ENCODE data around the gene RETN. TPM values are rescaled to one million over a fixed set of nuclear protein-coding genes. Genes with fewer than 3 reads are reported as not detected.

Gene RETN
- total RNA-seq, 1 donor from 2014 or later, result 0.99 TPM

GRCh38 chr19:7648265-7649014, 20.4 kb upstream of the RETN start:
- TF ChIP-seq, protein P1, sequence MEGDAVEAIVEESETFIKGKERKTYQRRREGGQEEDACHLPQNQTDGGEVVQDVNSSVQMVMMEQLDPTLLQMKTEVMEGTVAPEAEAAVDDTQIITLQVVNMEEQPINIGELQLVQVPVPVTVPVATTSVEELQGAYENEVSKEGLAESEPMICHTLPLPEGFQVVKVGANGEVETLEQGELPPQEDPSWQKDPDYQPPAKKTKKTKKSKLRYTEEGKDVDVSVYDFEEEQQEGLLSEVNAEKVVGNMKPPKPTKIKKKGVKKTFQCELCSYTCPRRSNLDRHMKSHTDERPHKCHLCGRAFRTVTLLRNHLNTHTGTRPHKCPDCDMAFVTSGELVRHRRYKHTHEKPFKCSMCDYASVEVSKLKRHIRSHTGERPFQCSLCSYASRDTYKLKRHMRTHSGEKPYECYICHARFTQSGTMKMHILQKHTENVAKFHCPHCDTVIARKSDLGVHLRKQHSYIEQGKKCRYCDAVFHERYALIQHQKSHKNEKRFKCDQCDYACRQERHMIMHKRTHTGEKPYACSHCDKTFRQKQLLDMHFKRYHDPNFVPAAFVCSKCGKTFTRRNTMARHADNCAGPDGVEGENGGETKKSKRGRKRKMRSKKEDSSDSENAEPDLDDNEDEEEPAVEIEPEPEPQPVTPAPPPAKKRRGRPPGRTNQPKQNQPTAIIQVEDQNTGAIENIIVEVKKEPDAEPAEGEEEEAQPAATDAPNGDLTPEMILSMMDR (IDR thresholded peaks at IDR 0.05; ENCODE audit: borderline replicate concordance), result no peak
- peaks cover 9% of the 10 kb centered on the region for H3K4me1 ChIP-seq
- intact Hi-C loops (cut with micrococcal nuclease), result no loop called here
- H3K36me3 ChIP-seq, result no peaks in the 10 kb centered on the region
- H3K27ac ChIP-seq (replicated peaks), result no peak overlapping the region
- H3K9me3 ChIP-seq (replicated peaks), result no peaks in the 10 kb centered on the region
- DNase-seq, result no peak
- H3K4me3 ChIP-seq, result no peak overlapping the region
- peaks cover 32% of the 10 kb centered on the region for H3K27me3 ChIP-seq (ENCODE audit: low read depth)

DNA sequence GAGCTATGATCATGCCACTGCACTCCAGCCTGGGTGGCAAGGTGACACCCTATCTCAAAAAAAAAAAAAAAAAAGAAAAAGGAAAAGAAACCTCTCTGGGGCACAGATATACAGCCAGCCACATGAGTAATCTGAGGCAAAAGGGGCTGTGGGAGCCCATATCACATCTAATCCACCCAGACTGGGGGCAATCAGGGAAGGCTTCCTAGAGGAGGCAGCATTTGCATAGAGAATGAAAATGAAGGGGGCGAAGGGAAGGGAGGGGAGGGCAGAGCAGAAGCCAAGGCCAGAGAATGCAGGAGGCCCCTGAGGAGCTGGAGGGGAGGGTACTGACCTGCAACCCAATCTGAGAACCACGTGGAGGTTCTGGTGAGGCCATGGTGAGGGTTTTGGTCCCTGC, 18.7 kb upstream of the RETN start:
- Histone ChIP-seq H3K27me3 (ENCODE audit: low read depth) (peaks cover 25% of the 10 kb centered on the region), H3K27ac (replicated peaks) (no peak overlapping the region), H3K4me1 (peaks cover 9% of the 10 kb centered on the region), H3K36me3 (no peaks in the 10 kb centered on the region), H3K4me3 (no peak overlapping the region), H3K9me3 (replicated peaks) (no peaks in the 10 kb centered on the region)
- no peak for DNase-seq
- intact Hi-C loops (cut with micrococcal nuclease), result no loop called here
- TF ChIP-seq, protein P1 (IDR thresholded peaks at IDR 0.05; ENCODE audit: borderline replicate concordance), result no peak

- peak overlapping the region; percentile 33 for H3K27ac ChIP-seq (replicated peaks)
- TF ChIP-seq, protein P1 (IDR thresholded peaks at IDR 0.05; ENCODE audit: borderline replicate concordance), result peak; percentile 99
Observed at GRCh38 chr19:7652061-7652641, 16.7 kb upstream of the RETN start.

DNA sequence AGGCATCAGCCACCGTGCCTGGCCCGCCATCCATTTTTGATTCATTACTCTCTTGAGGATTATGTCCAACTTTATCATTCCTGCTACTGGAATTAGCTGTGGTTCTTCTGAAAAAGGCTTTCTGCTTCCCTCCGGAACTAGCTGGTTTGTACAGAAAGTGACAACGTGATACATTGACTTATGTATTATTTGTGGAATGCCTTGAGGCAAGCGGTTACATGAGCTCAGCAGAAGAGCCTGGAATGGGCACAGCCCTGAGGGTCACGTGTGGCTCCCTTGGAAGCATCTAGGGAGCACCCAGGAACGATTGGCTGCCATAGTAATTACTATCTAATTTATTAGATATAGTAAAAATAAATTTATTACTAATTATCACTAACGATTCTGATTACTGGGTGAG, 14.4 kb upstream of the RETN start:
- Histone ChIP-seq H3K27me3 (ENCODE audit: low read depth) (peaks cover 19% of the 10 kb centered on the region), H3K4me1 (peaks cover 4% of the 10 kb centered on the region), H3K4me3 (no peak overlapping the region), H3K36me3 (no peaks in the 10 kb centered on the region), H3K27ac (replicated peaks) (no peak overlapping the region), H3K9me3 (replicated peaks) (no peaks in the 10 kb centered on the region)
- TF ChIP-seq, protein P1 (IDR thresholded peaks at IDR 0.05; ENCODE audit: borderline replicate concordance), result no peak
- intact Hi-C loops (cut with micrococcal nuclease), result no loop called here
- no peak for DNase-seq

More at GRCh38 chr19:7652061-7652641, 16.7 kb upstream of the RETN start:
- Histone ChIP-seq H3K4me3 (peak overlapping the region; percentile 54), H3K36me3 (no peaks in the 10 kb centered on the region), H3K27me3 (ENCODE audit: low read depth) (peaks cover 15% of the 10 kb centered on the region), H3K4me1 (peaks cover 9% of the 10 kb centered on the region), H3K9me3 (replicated peaks) (no peaks in the 10 kb centered on the region)
- peak; percentile 83 for DNase-seq
- intact Hi-C loops (cut with micrococcal nuclease), result no loop called here

DNA sequence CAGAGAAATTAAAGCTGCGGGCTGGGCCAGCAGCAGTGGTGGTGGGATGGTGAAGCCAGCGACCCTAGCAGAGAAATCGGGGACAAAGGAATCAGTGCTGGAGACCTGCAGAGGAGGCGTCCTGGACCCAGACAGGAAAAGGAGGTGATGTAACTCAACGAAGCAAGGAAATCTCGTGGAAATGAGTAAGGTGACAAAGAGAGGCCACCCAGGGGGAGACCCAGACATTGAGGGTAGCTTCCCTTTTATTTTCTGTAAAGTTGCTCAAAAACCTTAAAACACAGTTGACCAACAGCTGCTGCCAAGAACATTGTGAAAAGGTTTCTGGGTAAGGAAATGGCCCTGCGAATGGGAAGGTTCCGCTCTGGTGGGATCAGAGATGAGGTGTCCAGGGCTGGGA, 13.3 kb upstream of the RETN start:
- Histone ChIP-seq H3K4me1 (peaks cover 4% of the 10 kb centered on the region), H3K4me3 (no peak overlapping the region), H3K9me3 (replicated peaks) (no peaks in the 10 kb centered on the region), H3K27ac (replicated peaks) (no peak overlapping the region), H3K36me3 (no peaks in the 10 kb centered on the region), H3K27me3 (ENCODE audit: low read depth) (peaks cover 29% of the 10 kb centered on the region)
- no peak for DNase-seq
- intact Hi-C loops (cut with micrococcal nuclease), result no loop called here
- TF ChIP-seq, protein P1 (IDR thresholded peaks at IDR 0.05; ENCODE audit: borderline replicate concordance), result no peak

Measured in left ventricle myocardium inferior (tissue), 1 donor.